Measurements from ENCODE around the gene RTL3. TPM values are rescaled to one million over a fixed set of nuclear protein-coding genes. Genes with fewer than 3 reads are reported as not detected.
A peak's percentile ranks its signal among the peaks of the same experiment; 100 is the strongest.

The RTL3 gene, protein sequence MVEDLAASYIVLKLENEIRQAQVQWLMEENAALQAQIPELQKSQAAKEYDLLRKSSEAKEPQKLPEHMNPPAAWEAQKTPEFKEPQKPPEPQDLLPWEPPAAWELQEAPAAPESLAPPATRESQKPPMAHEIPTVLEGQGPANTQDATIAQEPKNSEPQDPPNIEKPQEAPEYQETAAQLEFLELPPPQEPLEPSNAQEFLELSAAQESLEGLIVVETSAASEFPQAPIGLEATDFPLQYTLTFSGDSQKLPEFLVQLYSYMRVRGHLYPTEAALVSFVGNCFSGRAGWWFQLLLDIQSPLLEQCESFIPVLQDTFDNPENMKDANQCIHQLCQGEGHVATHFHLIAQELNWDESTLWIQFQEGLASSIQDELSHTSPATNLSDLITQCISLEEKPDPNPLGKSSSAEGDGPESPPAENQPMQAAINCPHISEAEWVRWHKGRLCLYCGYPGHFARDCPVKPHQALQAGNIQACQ
- 0.07 TPM in 1 of 2 replicates, not detected in the other for total RNA-seq

DNA sequence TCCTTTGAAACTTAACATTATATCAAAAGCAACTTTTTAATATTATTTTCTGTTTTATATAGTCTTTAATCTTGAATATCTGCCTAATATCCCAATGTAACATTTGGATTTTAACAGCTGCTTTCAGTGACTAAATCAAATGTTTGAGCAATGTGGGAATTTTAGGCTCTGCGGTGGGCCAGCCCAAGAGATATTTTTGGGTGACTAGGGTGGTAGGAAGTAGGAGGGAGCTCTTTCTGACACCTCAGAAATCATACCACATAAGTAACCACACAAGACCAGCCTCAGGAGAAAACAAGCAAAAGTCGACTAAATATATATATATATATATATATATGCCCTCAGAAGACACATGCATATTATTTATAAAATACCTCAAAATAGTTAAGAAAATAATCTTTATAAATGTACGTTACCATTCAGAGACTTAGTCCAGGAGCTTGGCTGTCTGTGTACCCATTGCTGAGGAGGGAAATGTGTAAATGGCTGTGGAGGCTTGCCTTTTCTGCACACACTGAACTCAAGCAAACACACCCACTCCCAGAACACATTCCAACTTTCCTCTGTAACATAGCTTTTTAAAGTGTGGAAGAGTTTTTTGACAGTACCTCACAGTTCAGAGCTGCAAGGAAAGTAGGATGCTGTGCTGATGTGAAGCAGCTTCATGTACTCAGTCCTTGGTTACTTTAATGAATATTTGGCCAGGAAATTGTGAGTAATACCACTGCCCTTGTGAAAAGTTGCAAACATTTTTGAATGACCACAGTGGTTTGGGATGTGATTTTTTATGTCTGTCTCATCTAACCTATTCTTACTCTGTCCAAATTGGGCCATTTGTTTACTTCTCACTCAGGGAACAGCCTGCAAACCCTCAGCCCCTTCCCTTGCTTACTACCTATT is at the start of gene RTL3:
Gene RTL3, minus strand, starts transcription at position 484 of the 900 bp plus-strand sequence. CDS start 908 bp downstream, outside the sequence.
- H3K36me3 Mint-ChIP-seq (ENCODE audit: low read depth), result no peaks in the 10 kb centered on the region
- peaks cover 24% of the 10 kb centered on the region for H3K4me1 Mint-ChIP-seq (ENCODE audit: low read depth)
- intact Hi-C loops (cut with micrococcal nuclease), result loop anchor here (2.0 to 10.0 kb wide), 3 partner anchors 104 to 524 kb away; partner anchors contain the start of gene TAF9B
- H3K27ac Mint-ChIP-seq, result peak within 1 kb of the TSS; percentile 44
- peak within 1 kb of the TSS; percentile 60 for H3K4me3 Mint-ChIP-seq
- H3K9me3 Mint-ChIP-seq, result no peaks in the 10 kb centered on the region
- no peaks in the 10 kb centered on the region for H3K27me3 Mint-ChIP-seq (ENCODE audit: insufficient read depth)
- no peak for DNase-seq (ENCODE audit: low spot score)

DNA sequence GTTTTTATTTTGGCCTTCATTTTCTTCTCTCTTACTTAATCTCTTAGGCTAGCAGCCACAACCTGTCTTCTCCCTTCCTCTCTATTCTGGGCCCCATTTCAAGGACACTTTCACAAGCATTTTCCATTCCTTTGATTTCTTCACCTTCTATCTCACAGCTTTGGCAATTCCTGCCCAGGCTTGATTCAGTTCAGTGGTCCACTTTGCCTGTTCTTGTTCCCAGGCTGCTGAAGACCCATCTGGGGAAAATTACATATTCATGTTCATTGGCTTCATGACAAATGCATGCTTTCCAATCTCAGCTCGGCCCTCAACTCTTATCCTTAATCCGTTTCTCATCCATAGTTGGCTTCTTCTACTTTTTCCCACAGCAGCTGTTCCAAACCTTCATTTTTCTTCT is 49.7 kb upstream of the RTL3 start:
- no peaks in the 10 kb centered on the region for H3K36me3 Mint-ChIP-seq (ENCODE audit: low read depth)
- intact Hi-C loops (cut with micrococcal nuclease), result loop anchor here (5.0 kb wide), 1 partner anchor 152 kb away; no protein-coding TSS in a partner anchor
- no peaks in the 10 kb centered on the region for H3K4me1 Mint-ChIP-seq (ENCODE audit: low read depth)
- peaks cover 5% of the 10 kb centered on the region for H3K9me3 Mint-ChIP-seq
- no peak overlapping the region for H3K27ac Mint-ChIP-seq
- DNase-seq (ENCODE audit: low spot score), result no peak
- no peak overlapping the region for H3K4me3 Mint-ChIP-seq
- no peaks in the 10 kb centered on the region for H3K27me3 Mint-ChIP-seq (ENCODE audit: insufficient read depth)

DNA sequence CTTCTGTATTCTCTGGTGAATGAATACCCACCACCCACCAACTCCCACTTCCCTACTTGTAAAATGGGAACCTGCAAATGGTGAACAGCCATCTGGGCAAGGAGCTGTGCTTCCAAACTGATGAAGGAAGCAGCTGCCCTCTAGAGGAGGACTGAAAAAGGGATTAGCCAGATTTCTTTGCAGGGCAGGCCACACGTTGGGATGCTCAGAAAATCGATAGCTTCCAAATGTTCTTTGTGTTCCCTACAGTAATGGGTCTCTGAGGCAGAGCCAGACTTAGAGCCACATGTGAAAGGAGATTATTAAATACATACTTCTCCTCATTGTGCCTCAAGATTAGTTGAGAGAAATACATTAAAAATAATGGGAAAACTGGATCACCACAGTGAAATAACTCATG is 49.1 kb upstream of the RTL3 start:
- H3K9me3 Mint-ChIP-seq, result peaks cover under 1% of the 10 kb centered on the region
- intact Hi-C loops (cut with micrococcal nuclease), result loop anchor here (5.0 kb wide), 1 partner anchor 151 kb away; no protein-coding TSS in a partner anchor
- H3K4me1 Mint-ChIP-seq (ENCODE audit: low read depth), result no peaks in the 10 kb centered on the region

DNA sequence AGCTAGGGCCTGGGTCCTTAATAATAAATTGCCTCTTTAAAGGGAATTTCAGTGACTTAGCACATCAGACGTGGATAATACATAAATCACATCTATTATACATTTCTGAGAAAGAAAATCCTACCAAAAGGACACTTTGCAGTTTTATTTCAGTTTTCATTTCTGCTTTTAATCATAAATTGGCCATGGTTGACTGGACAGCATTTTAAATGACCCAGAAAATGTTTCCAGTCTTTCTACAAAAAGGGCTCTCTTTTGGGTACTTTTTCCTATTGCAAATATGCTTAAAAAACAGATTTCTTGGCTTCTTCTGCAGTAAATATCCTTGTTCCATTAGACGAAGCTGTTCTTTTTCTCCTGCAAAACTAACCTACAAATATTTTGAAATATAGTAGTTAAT is 46.9 kb upstream of the RTL3 start:
- no peak for DNase-seq (ENCODE audit: low spot score)
- Mint-ChIP-seq H3K4me1 (ENCODE audit: low read depth) (no peaks in the 10 kb centered on the region), H3K9me3 (no peaks in the 10 kb centered on the region), H3K27me3 (ENCODE audit: insufficient read depth) (no peaks in the 10 kb centered on the region), H3K4me3 (no peak overlapping the region), H3K27ac (no peak overlapping the region), H3K36me3 (ENCODE audit: low read depth) (no peaks in the 10 kb centered on the region)
- intact Hi-C loops (cut with micrococcal nuclease), result loop anchor here (5.0 kb wide), 1 partner anchor 149 kb away; no protein-coding TSS in a partner anchor

More for the DNA sequence above, 49.1 kb upstream of the RTL3 start:
- H3K27ac Mint-ChIP-seq, result no peak overlapping the region
- DNase-seq (ENCODE audit: low spot score), result no peak
- H3K36me3 Mint-ChIP-seq (ENCODE audit: low read depth), result no peaks in the 10 kb centered on the region
- H3K4me3 Mint-ChIP-seq, result no peak overlapping the region
- H3K27me3 Mint-ChIP-seq (ENCODE audit: insufficient read depth), result no peaks in the 10 kb centered on the region

DNA sequence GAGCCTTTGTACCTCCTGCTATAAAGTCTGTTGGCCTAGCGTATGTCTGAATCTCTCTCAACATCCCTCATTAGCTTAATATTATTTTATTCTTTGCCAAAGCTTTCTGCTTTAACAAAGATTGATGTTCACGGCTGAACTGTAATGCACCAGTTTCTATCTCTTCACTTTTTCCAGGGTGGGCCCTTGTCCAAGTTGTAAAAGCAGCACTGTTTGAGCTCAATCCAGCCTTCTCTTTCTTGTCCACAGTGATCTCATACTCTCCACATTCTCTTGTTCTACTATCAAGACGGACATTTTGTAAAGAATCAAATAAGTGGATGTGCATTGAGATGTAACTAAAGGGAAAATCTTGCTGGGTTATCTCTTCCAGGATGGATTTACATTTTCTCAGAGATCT is 34.4 kb upstream of the RTL3 start:
- intact Hi-C loops (cut with micrococcal nuclease), result no loop called here
- no peaks in the 10 kb centered on the region for H3K36me3 Mint-ChIP-seq (ENCODE audit: low read depth)
- no peak for DNase-seq (ENCODE audit: low spot score)
- H3K4me1 Mint-ChIP-seq (ENCODE audit: low read depth), result no peaks in the 10 kb centered on the region
- no peaks in the 10 kb centered on the region for H3K9me3 Mint-ChIP-seq
- no peak overlapping the region for H3K4me3 Mint-ChIP-seq
- no peaks in the 10 kb centered on the region for H3K27me3 Mint-ChIP-seq (ENCODE audit: insufficient read depth)
- no peak overlapping the region for H3K27ac Mint-ChIP-seq

DNA sequence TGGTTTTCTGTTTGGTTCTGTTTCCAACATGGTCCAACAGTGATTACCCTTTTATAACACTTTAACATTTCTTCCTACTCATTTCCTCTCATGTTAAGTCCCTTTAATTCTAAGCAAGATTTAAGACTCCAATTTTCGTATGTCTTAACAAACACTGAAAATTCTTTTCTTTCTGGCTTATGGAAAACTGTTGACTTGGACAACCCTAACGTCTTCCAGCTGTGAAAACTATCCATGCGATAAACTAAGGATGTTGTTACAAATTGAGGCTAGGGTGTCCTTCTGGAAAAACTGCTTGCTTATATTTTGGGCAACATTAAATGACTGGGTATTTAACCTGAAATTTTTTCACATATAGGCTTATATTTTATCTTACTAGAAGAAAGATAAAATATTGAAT is 33.9 kb upstream of the RTL3 start:
- DNase-seq (ENCODE audit: low spot score), result no peak

DNA sequence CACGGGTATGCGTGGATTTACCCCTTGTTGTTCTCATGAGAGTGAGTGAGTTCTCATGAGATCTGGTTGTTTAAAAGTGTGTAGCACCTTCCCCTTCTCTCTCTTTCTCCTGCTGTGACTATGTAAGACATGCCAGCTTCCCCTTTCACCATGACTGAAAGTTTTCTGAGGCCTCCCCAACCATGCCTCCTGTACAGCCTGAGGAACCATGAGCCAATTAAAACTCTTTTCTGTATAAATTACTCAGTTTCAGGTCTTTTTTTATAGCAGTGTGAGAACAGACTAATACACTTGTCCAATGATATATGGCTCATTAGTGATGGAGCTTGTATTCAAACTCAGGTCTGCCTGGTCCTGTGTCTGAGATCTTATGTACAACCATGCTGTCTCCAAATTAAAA is 28.5 kb upstream of the RTL3 start:
- Mint-ChIP-seq H3K36me3 (ENCODE audit: low read depth) (peaks cover 2% of the 10 kb centered on the region), H3K4me3 (no peak overlapping the region), H3K27me3 (ENCODE audit: insufficient read depth) (no peaks in the 10 kb centered on the region), H3K9me3 (no peaks in the 10 kb centered on the region), H3K27ac (no peak overlapping the region), H3K4me1 (ENCODE audit: low read depth) (no peaks in the 10 kb centered on the region)
- intact Hi-C loops (cut with micrococcal nuclease), result no loop called here
- DNase-seq (ENCODE audit: low spot score), result no peak

More for the DNA sequence above, 33.9 kb upstream of the RTL3 start:
- no peaks in the 10 kb centered on the region for H3K36me3 Mint-ChIP-seq (ENCODE audit: low read depth)
- no peaks in the 10 kb centered on the region for H3K27me3 Mint-ChIP-seq (ENCODE audit: insufficient read depth)
- no peak overlapping the region for H3K27ac Mint-ChIP-seq
- H3K4me3 Mint-ChIP-seq, result no peak overlapping the region
- intact Hi-C loops (cut with micrococcal nuclease), result no loop called here
- H3K4me1 Mint-ChIP-seq (ENCODE audit: low read depth), result no peaks in the 10 kb centered on the region
- no peaks in the 10 kb centered on the region for H3K9me3 Mint-ChIP-seq

DNA sequence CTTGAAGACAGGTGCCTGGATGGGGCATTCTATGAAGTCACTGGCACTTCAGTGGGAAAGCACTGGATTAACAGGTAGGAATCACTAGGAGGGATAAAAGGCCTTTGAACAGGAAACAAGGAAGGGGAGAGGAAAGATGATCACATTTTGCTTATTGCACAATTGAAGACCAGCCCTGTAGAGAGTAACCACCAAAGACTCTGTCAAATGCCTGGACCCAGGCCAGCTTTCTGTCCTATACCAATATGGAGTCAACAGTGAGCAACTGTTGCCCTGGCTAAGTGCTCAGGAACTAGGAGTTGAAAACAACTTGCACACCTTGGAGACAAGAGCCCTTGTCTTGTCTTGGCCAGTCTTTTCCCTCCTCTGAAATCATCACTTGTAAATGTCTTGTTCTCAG is 14.1 kb upstream of the RTL3 start:
- Mint-ChIP-seq H3K4me3 (no peak overlapping the region), H3K27me3 (ENCODE audit: insufficient read depth) (no peaks in the 10 kb centered on the region), H3K4me1 (ENCODE audit: low read depth) (no peaks in the 10 kb centered on the region), H3K36me3 (ENCODE audit: low read depth) (no peaks in the 10 kb centered on the region), H3K9me3 (peaks cover 5% of the 10 kb centered on the region), H3K27ac (no peak overlapping the region)
- intact Hi-C loops (cut with micrococcal nuclease), result no loop called here
- DNase-seq (ENCODE audit: low spot score), result no peak

DNA sequence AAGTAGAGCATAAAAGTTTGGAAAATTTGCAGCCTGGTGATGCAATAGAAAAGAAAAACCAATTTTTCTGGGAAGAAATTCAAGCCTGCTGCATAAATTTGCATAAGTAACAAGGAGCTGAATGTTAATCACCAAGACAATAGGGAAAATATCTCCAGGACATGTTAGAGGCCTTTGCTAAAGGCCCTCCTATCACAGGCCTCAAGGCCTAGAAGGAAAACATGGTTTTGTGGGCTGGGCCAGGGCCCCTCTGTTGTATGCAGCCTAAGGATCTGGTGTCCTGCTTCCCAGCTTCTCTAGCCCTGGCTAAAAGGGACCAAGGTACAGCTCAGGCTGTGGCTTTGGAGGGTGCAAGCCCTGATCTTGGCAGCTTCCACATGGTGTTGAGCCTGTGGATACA is 6.2 kb upstream of the RTL3 start:
- H3K4me1 Mint-ChIP-seq (ENCODE audit: low read depth), result peaks cover 6% of the 10 kb centered on the region
- intact Hi-C loops (cut with micrococcal nuclease), result no loop called here
- no peak for DNase-seq (ENCODE audit: low spot score)
- H3K27ac Mint-ChIP-seq, result no peak overlapping the region
- H3K27me3 Mint-ChIP-seq (ENCODE audit: insufficient read depth), result no peaks in the 10 kb centered on the region
- no peak overlapping the region for H3K4me3 Mint-ChIP-seq
- peaks cover 11% of the 10 kb centered on the region for H3K9me3 Mint-ChIP-seq
- no peaks in the 10 kb centered on the region for H3K36me3 Mint-ChIP-seq (ENCODE audit: low read depth)

DNA sequence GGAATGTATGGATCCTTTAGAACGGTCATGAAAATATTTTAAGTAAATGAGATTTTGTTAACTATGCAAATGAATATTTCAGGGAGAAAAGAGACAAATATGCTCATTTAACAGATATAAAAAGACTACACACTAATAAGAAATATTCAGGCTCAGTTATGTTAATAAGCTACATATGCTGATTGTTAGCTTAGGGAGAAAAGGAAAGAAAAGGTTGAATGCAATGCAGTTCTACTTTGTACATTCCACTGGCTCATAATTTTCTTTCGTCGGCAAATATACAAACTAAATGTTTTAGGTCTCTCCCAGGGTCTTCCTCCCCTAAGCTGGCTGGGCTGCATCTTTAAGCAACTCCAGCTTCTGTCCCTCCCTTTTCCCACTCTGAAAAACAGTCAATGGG is 2.7 kb upstream of the RTL3 start:
- Mint-ChIP-seq H3K36me3 (ENCODE audit: low read depth) (no peaks in the 10 kb centered on the region), H3K27ac (no peak overlapping the region), H3K27me3 (ENCODE audit: insufficient read depth) (no peaks in the 10 kb centered on the region), H3K4me1 (ENCODE audit: low read depth) (peaks cover 17% of the 10 kb centered on the region), H3K4me3 (no peak overlapping the region), H3K9me3 (peaks cover 7% of the 10 kb centered on the region)
- no peak for DNase-seq (ENCODE audit: low spot score)
- intact Hi-C loops (cut with micrococcal nuclease), result no loop called here

DNA sequence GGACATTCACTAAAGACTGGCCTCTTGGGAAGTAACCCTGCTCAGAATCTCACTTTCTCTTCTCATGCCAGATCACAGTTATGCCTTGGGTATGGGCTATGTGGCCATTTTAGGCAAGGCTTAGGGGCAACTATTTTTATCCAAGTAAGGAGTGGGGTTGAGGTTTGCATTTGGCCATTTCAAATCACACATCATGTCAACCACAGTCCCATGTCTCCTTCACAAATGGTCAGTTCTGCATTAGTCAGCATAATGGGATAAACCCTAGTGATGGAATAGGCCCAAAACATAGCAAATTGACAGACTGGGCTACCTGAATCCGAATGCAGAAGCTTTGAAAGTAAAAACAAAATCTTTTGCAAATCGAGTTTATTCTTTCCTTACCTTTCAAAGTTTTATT is 827 bp upstream of the RTL3 start:
- no peak for DNase-seq (ENCODE audit: low spot score)
- no peaks in the 10 kb centered on the region for H3K36me3 Mint-ChIP-seq (ENCODE audit: low read depth)
- intact Hi-C loops (cut with micrococcal nuclease), result loop anchor here (2.0 to 10.0 kb wide), 3 partner anchors 105 to 525 kb away; partner anchors contain the start of gene TAF9B
- no peak overlapping the region for H3K27ac Mint-ChIP-seq
- H3K9me3 Mint-ChIP-seq, result no peaks in the 10 kb centered on the region
- H3K27me3 Mint-ChIP-seq (ENCODE audit: insufficient read depth), result no peaks in the 10 kb centered on the region
- no peak overlapping the region for H3K4me3 Mint-ChIP-seq
- peaks cover 18% of the 10 kb centered on the region for H3K4me1 Mint-ChIP-seq (ENCODE audit: low read depth)

DNA sequence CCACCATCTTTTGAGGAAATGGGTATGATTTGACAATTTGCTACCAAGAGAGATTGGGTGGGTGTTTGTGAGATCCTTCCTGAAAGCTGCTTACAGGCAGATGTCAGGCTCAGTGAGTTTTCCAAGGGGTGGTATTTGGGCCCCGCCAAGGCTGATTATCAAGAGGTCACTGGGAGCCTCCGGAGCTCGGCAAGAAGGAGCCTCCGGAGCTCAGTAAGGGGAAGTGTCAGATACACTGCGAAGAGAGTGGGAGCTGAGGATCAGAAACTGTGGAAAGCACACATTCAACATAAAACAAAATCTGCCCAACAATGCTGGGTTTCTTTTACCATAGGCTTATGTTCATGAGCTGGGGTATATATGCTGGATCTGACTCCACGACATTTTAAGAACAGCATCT is 714 bp downstream of the RTL3 start:
- Mint-ChIP-seq H3K27ac (peak overlapping the region; percentile 44), H3K9me3 (no peaks in the 10 kb centered on the region), H3K27me3 (ENCODE audit: insufficient read depth) (no peaks in the 10 kb centered on the region), H3K4me3 (peak overlapping the region; percentile 60), H3K4me1 (ENCODE audit: low read depth) (peaks cover 26% of the 10 kb centered on the region), H3K36me3 (ENCODE audit: low read depth) (no peaks in the 10 kb centered on the region)
- intact Hi-C loops (cut with micrococcal nuclease), result loop anchor here (2.0 to 10.0 kb wide), 3 partner anchors 104 to 524 kb away; partner anchors contain the start of gene TAF9B
- no peak for DNase-seq (ENCODE audit: low spot score)
